Measurements from ENCODE around the gene MARCKS.

Gene MARCKS, protein sequence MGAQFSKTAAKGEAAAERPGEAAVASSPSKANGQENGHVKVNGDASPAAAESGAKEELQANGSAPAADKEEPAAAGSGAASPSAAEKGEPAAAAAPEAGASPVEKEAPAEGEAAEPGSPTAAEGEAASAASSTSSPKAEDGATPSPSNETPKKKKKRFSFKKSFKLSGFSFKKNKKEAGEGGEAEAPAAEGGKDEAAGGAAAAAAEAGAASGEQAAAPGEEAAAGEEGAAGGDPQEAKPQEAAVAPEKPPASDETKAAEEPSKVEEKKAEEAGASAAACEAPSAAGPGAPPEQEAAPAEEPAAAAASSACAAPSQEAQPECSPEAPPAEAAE

DNA sequence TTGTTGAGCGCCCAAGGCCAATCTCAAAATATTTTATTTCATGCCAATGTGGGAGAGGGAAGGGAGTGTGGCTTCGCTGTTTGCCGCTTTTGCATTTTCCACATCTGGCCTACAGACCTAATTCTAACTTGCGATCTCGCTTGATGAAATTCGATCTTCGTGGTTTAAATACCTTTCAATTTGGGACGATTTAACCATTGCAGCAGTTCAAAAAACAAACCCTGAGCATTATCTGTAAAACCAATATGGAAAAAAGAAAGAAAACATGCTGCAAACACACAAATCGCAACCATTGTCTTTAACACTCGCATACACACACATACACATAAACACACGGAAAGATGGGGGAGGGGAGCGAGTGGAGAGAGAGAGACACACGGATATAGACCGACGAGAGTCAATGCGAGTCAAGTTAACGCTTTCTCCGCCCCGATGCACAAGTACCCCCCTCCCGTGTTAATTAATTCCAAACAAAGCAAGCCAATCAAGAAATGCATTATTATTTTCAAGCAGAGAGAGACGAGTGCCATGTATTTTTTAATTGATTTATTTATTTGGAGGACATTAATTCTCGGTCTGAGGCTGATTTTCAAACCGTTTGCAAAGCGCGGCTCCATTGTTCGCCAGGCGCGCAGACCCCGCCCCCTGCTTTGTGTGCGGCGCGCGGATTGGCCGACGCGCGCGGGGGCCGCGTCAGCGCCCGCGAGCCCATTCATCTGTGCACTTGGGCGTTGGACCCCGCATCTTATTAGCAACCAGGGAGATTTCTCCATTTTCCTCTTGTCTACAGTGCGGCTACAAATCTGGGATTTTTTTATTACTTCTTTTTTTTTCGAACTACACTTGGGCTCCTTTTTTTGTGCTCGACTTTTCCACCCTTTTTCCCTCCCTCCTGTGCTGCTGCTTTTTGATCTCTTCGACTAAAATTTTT lies at the start of gene MARCKS:
TSS of gene MARCKS (plus strand) at position 721 of the 931 bp plus-strand sequence. CDS start 401 bp downstream, outside the sequence.
- TF ChIP-seq GATA1 (IDR thresholded peaks at IDR 0.05; ENCODE audit: low read depth, low read length) (no peak), POLR2A (IDR thresholded peaks at IDR 0.05; ENCODE audit: low read length) (no peak)
- DNase-seq = peak; percentile 80 to 81

DNA sequence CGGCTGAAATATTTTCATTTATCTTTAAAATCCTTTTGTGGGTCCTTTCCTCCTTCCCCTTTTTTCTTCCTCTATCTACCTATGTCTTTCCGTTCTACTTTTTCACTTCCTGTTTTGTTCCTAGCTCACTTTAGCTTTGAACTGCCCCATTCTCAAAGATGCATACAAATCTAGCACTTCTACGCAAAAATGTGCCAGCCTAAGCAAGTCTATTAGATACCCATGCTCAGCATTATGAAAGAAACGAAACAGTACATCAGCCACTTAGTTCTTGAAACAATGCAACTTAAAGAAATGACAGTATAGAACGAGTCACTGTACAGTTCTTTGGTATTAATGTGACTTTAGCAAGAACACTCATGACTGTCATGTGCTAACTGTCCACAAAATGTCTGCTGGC lies 47.3 kb upstream of the MARCKS start:
- DNase-seq = no peak

GRCh38 chr6:113813142-113813541 lies 44.0 kb upstream of the MARCKS start:
- TF ChIP-seq GATA1 (IDR thresholded peaks at IDR 0.05; ENCODE audit: low read depth, low read length) (no peak), POLR2A (IDR thresholded peaks at IDR 0.05; ENCODE audit: low read length) (no peak)
- DNase-seq = no peak

More for the DNA sequence above, 47.3 kb upstream of the MARCKS start:
- TF ChIP-seq POLR2A (IDR thresholded peaks at IDR 0.05; ENCODE audit: low read length) = no peak
- TF ChIP-seq GATA1 (IDR thresholded peaks at IDR 0.05; ENCODE audit: low read depth, low read length) = no peak

GRCh38 chr6:113818578-113818977 lies 38.6 kb upstream of the MARCKS start:
- TF ChIP-seq GATA1 (IDR thresholded peaks at IDR 0.05; ENCODE audit: low read depth, low read length) (no peak), POLR2A (IDR thresholded peaks at IDR 0.05; ENCODE audit: low read length) (no peak)
- DNase-seq = no peak

- no peak for DNase-seq
Measured at GRCh38 chr6:113819169-113819830, 37.8 kb upstream of the MARCKS start.

GRCh38 chr6:113820761-113821160 lies 36.4 kb upstream of the MARCKS start:
- no peak for DNase-seq
- TF ChIP-seq POLR2A (IDR thresholded peaks at IDR 0.05; ENCODE audit: low read length) = no peak
- TF ChIP-seq GATA1 (IDR thresholded peaks at IDR 0.05; ENCODE audit: low read depth, low read length) = no peak

More at GRCh38 chr6:113819169-113819830, 37.8 kb upstream of the MARCKS start:
- no peak for TF ChIP-seq POLR2A (IDR thresholded peaks at IDR 0.05; ENCODE audit: low read length)

DNA sequence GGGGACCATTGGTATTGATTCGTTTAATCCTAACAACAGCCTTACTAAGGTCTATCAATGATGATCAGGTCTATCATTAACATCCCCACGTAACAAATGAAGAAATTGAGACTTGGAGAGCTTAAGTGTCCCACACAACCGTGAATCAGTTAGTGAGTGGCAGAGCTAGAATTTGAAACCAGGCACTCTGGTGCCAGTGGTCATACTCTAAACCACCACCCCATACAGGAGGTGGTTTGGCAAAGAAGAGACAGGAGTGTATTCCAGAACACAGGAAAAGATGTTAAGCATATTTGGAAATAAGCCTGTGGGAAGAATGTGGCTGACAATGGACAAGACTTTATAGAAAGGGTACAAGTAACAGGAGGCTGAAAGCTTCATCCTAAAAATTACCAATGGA lies 35.7 kb upstream of the MARCKS start:
- no peak for TF ChIP-seq POLR2A (IDR thresholded peaks at IDR 0.05; ENCODE audit: low read length)
- no peak for TF ChIP-seq GATA1 (IDR thresholded peaks at IDR 0.05; ENCODE audit: low read depth, low read length)

DNA sequence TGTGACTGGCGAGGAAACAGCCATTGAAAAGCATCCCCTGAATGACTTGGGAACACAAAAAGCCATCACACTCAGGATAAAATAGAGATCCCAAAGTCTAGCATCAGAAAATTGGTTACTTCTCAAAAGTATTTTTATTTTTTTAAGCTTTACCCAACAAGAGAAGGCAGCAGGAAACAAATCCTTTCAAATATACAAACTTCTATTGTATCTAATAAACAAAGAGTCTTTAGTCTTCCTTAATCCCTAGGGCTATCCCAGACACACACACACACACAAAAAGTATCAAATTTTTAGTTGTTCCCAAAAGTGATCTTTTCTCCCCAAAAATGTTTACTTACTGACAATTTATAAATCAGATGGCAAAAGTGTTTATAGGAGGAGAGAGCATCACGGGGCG lies 33.2 kb upstream of the MARCKS start:
- TF ChIP-seq GATA1 (IDR thresholded peaks at IDR 0.05; ENCODE audit: low read depth, low read length) (no peak), POLR2A (IDR thresholded peaks at IDR 0.05; ENCODE audit: low read length) (no peak)
- no peak for DNase-seq

More for the DNA sequence above, 35.7 kb upstream of the MARCKS start:
- no peak for DNase-seq

GRCh38 chr6:113824411-113824810 lies 32.7 kb upstream of the MARCKS start:
- no peak for DNase-seq
- TF ChIP-seq POLR2A (IDR thresholded peaks at IDR 0.05; ENCODE audit: low read length) (no peak), GATA1 (IDR thresholded peaks at IDR 0.05; ENCODE audit: low read depth, low read length) (no peak)

DNA sequence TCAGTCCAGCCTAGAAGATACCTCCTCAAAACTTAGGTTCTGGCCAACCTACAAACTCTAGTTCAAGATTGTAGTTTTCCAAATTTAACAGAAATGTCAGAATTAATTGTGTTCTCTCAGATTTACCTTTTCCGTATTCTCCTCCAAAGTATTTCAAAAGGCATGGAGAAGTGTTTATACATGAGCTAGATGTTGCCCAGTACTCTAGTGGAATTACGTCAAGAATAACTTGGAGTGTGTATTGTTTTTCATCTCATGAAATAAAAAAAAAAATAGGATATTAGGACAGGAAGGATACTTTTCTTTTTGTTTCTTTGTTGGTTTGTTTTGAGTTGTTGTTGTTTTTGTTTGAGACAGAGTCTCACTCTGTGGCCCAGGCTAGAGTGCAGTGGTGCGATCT lies 32.3 kb upstream of the MARCKS start:
- TF ChIP-seq POLR2A (IDR thresholded peaks at IDR 0.05; ENCODE audit: low read length) (no peak), GATA1 (IDR thresholded peaks at IDR 0.05; ENCODE audit: low read depth, low read length) (no peak)
- DNase-seq = no peak

GRCh38 chr6:113825781-113826180 lies 31.4 kb upstream of the MARCKS start:
- DNase-seq = no peak
- TF ChIP-seq GATA1 (IDR thresholded peaks at IDR 0.05; ENCODE audit: low read depth, low read length) = no peak
- no peak for TF ChIP-seq POLR2A (IDR thresholded peaks at IDR 0.05; ENCODE audit: low read length)

- no peak for DNase-seq
- TF ChIP-seq POLR2A (IDR thresholded peaks at IDR 0.05; ENCODE audit: low read length) (no peak), GATA1 (IDR thresholded peaks at IDR 0.05; ENCODE audit: low read depth, low read length) (no peak)
Measured at GRCh38 chr6:113828984-113829695, 28.0 kb upstream of the MARCKS start.

- TF ChIP-seq GATA1 (IDR thresholded peaks at IDR 0.05; ENCODE audit: low read depth, low read length) (no peak), POLR2A (IDR thresholded peaks at IDR 0.05; ENCODE audit: low read length) (no peak)
- no peak for DNase-seq
Measured at GRCh38 chr6:113829696-113830045, 27.5 kb upstream of the MARCKS start.
